GM10847 (cell line): ENCODE results near the gene PTGER2.

Experiments
- POLR2A ChIP-seq: IDR thresholded peaks from 2 replicates; pipeline ENCODE4 v1.6.1; 2011; ENCODE audit not compliant: insufficient read length; ENCODE audit errors: extremely low read depth

Gene PTGER2

DNA sequence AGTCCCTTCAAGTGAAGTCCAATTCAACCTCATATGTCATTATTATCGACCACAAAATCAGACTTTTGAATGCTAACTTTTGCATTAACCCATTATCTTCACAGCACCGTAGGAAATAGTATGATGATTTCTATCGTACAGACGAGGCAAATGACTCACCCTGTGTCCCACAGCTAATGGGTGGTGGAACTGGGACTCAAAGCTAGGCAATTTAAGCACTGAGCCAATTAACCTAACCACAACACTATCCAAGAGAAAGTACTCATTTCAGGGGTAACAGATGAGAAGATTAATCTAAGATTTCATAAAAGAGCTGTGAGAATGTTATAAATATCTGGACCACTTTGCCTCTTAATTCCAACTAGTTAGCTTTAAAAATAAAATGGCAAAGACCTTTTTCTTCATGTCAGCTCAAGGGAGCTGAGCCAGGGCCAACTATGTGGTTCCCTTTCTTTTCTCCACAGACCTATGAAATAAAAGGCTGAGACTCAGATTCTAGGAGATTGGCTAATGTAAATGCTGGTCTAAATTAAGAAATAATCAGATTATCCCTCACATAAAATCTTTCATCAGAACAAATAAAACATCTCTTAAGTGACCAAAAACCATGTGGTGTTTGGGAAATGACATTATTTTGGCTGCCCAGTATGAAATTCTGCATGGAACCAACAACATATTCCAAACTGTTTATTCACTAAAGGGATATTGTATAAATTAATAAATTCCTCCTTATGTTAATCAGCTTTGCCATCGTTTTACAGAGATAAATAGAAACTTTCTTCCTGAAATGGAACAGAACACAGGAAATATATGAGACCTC is 4.9 kb downstream of the PTGER2 start:
- no peak for TF ChIP-seq POLR2A

GRCh38 chr14:52319919-52320318 is 5.8 kb downstream of the PTGER2 start:
- TF ChIP-seq POLR2A = no peak

- no peak for TF ChIP-seq POLR2A
These were observed 11.0 kb downstream of the PTGER2 start for GRCh38 chr14:52325126-52325525.

GRCh38 chr14:52325630-52326029 is 11.5 kb downstream of the PTGER2 start:
- no peak for TF ChIP-seq POLR2A

- TF ChIP-seq POLR2A = no peak
These were observed 13.5 kb downstream of the PTGER2 start for GRCh38 chr14:52327374-52328226.

DNA sequence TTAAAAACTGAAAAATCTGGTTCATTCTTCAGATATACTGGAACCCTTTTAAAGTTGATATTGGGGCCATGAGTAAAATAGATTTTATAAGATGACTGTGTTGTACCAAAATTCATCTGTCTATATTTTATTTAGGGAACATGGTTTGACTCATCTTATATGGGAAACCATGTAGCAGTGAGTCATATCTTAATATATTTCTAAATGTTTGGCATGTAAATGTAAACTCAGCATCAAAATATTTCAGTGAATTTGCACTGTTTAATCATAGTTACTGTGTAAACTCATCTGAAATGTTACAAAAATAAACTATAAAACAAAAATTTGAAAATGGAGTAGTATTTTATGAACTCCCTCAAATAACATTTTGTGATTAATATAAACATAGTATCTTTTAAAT is 14.2 kb downstream of the PTGER2 start:
- TF ChIP-seq POLR2A = no peak

GRCh38 chr14:52329678-52330369 is 15.7 kb downstream of the PTGER2 start:
- TF ChIP-seq POLR2A = no peak

DNA sequence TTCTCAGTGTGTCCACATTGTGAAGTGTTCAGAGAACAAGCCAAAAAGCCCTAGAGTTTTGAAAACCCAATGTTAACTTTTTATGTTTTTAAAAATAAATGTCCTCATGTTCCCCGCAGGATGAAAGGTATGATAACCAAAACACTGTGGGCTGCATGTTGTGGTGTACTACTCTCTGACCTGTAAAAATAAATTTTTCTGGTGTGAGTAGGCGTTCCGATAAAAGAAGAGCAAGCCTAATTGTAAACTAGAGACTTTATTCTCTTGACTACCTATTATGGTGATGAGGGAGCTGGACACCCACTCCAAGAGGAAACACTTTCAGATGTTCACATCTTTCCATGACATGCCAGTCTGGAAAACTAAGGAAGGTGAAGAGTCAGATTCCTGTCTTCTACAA is 18.2 kb downstream of the PTGER2 start:
- TF ChIP-seq POLR2A = no peak

GRCh38 chr14:52333108-52333507 is 19.0 kb downstream of the PTGER2 start:
- no peak for TF ChIP-seq POLR2A

GRCh38 chr14:52333823-52334657 is 19.9 kb downstream of the PTGER2 start:
- no peak for TF ChIP-seq POLR2A

GRCh38 chr14:52336241-52336640 is 22.1 kb downstream of the PTGER2 start:
- TF ChIP-seq POLR2A = no peak

- TF ChIP-seq POLR2A = no peak
These were observed 24.1 kb downstream of the PTGER2 start for GRCh38 chr14:52338051-52338681.

DNA sequence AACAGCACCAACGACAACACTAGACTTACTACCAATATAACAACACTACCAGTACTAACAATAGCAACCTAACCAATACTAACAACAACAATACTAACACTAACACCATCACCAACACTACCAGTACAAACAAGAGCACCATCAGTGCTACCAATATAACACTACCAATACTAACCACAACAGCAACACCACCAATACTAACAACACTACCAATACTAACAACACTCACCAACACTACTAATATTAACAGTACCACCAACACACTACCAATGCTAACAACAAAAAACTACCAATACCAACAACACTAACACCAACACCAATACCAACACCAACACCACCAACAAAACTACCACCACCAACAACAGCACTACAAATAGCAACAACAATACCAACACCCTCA is 25.1 kb downstream of the PTGER2 start:
- TF ChIP-seq POLR2A = no peak

DNA sequence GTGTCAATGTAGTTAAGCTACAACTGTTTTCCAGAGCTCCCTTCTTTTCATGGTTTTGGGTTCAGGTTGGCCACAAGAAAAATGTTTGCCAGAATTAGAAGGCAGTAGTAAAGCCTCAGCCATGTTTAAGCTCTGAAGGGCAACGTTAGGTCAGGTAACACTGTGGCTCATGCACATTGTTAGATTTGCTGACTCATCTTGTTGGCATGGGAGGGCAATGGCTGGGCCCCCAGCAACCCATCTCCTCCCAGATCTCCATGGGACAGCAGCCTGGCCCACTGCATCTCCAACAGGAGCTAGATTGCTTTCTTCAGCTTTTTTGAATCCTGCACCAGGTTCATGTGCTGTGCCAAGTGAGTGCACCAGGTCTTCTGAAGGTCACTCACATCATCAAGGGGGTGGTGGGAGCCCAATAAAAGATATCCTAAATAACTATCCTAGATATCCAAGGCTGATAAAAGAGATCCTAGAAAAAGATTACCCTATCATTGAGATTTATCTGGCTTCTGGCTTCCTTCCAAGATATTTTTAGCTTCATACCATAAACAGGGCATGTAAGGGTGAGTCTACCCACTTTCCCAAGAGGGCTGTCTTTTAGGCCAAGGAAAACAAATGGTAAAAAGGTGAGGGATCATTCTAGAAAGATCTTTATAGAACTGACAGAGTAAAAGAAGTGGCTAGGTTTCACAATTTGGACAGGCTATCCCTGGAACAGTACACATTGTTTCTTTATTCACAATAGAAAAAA is 28.9 kb downstream of the PTGER2 start:
- TF ChIP-seq POLR2A = no peak
